Activated T-helper 1 cell treated with anti-CD3 and anti-CD28 coated beads, Interleukin-2, amount 50 U/mL, for 16 hours (primary cell): Measurements from ENCODE around the gene ETV2.
"Not testable (repeated sequence)": the region's sequence is repeated elsewhere in the genome, so short reads cannot be mapped to it uniquely, and the experiment has no call there.

Source experiments
- DNase-seq, 2 donors: peaks; one replicate each; pipeline ENCODE4 v3.0.0-alpha.2; 2020; ENCODE audit warnings: low read depth in 1 of 2, low spot score in 1 of 2

ETV2 gene

GRCh38 chr19:35655600-35655999 lies 14.1 kb downstream of the ETV2 start:
- DNase-seq: no peak

- DNase-seq: no peak
Measured at GRCh38 chr19:35656700-35657099, 15.2 kb downstream of the ETV2 start.

GRCh38 chr19:35657904-35658700 lies 16.6 kb downstream of the ETV2 start:
- DNase-seq: no peak

GRCh38 chr19:35661995-35662340 lies 20.4 kb downstream of the ETV2 start:
- DNase-seq: no peak

GRCh38 chr19:35663981-35664380 lies 22.4 kb downstream of the ETV2 start:
- DNase-seq: no peak

- DNase-seq: no peak
Measured at GRCh38 chr19:35665157-35665556, 23.6 kb downstream of the ETV2 start.

- no peak for DNase-seq
Measured at GRCh38 chr19:35665604-35666003, 24.1 kb downstream of the ETV2 start.

- DNase-seq: no peak
Measured at GRCh38 chr19:35666251-35666913, 24.8 kb downstream of the ETV2 start, which contains the start of gene UPK1A. Gene UPK1A, plus strand, starts transcription at chr19:35666517. Its CDS starts 296 bp downstream, at chr19:35666813.

- no peak for DNase-seq
Measured at GRCh38 chr19:35669566-35669965, 28.0 kb downstream of the ETV2 start.

- no peak for DNase-seq
Measured at GRCh38 chr19:35669974-35670373, 28.4 kb downstream of the ETV2 start.

GRCh38 chr19:35670686-35671085 lies 29.1 kb downstream of the ETV2 start:
- DNase-seq: no peak

- no peak for DNase-seq
Measured at GRCh38 chr19:35671818-35672217, 30.3 kb downstream of the ETV2 start.

- DNase-seq: peak in 1 of 2 donors; percentile 15
Measured at GRCh38 chr19:35673121-35673804, 31.7 kb downstream of the ETV2 start.

- no peak for DNase-seq
Measured at GRCh38 chr19:35675589-35676140, 34.1 kb downstream of the ETV2 start.

GRCh38 chr19:35689836-35690235 lies 48.3 kb downstream of the ETV2 start:
- no peak for DNase-seq

GRCh38 chr19:35691106-35691505 lies 49.6 kb downstream of the ETV2 start:
- DNase-seq: not testable (repeated sequence)

GRCh38 chr19:35692010-35692409 lies 50.5 kb downstream of the ETV2 start:
- no peak for DNase-seq

- no peak for DNase-seq
Measured at GRCh38 chr19:35693422-35693821, 51.9 kb downstream of the ETV2 start.

GRCh38 chr19:35693835-35694599 lies 52.5 kb downstream of the ETV2 start:
- DNase-seq: peak; percentile 80 to 81
